ENCODE data around the gene IGFL2.
"Not testable (repeated sequence)": the region's sequence is repeated elsewhere in the genome, so short reads cannot be mapped to it uniquely, and the experiment has no call there.

Gene IGFL2

DNA sequence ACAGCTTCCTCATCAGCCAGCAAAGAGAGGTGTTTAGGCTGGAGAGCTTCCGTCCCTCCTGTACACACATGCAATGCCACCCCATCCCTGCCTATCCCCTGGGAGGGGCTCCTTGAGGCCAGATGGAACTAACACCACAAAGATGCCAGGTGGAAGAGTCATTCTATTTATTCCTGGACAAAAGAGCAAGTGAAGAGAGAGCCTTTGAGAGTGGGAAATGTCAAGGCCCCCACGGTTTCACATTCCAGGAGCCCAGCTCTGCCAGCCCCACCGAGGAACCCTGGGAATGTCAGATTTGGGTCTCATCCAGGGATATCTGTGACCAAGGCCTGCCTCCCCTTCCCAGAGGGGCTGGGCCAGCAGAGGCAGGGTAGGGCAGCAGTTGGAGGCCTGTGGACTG, 50.7 kb downstream of the IGFL2 start:
- H3K4me3 ChIP-seq (ENCODE audit: low read depth, low read length) = no peak overlapping the region
- H2AFZ ChIP-seq (ENCODE audit: low read length, unreplicated experiment) = no peak overlapping the region
- H3K79me2 ChIP-seq (ENCODE audit: control insufficient read depth, insufficient read depth, low read length, unreplicated experiment) = no peaks in the 10 kb centered on the region
- H3K4me1 ChIP-seq (ENCODE audit: control insufficient read depth, insufficient read depth, low read length, unreplicated experiment) = peaks cover 3% of the 10 kb centered on the region
- no peaks in the 10 kb centered on the region for H3K36me3 ChIP-seq (ENCODE audit: insufficient read depth, low read length)
- H3K27ac ChIP-seq (ENCODE audit: low read depth, low read length) = no peak overlapping the region
- H3K27me3 ChIP-seq (ENCODE audit: insufficient read depth, low read length) = peaks cover 22% of the 10 kb centered on the region

DNA sequence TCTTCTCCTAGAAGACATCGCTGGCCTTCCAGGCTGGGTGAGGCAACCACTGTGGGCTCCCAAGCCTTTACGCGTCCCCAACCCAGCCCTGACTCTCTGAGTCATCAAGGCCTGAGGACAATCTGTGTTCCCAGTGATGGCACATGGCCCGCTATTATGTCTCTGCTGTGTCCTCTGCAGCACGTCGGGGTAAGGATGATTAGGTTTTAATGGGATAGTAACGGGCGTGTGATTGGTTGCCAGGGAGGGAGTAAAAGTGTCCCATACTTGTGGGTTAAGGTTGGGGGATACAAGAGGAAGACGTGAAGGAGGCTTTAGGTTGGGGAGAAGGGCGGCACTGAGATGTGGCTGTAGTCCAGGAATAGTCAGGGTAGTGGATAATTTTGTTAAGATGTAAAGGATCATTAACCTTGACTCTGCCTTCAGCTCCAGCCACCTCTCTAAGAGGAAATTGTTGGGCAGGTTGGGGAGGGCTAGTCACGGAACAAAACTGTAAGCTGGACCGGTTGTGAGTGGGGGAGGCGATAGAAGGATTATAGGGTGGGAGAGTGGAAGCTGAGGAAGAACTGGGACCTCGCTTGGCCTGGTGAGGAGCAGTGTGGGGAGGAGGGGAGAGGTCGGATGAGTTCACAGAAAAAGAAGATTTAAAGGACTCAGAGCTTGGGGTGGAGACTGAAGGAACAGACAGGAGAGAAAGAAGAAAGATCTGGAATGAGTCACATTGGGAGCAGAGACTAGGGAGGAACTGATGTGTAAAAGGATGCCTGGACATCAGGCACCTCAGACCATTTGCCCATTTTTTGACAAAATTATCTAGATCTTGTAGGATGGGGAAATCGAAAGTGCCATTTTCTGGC, 53.6 kb downstream of the IGFL2 start:
- Histone ChIP-seq H3K36me3 (ENCODE audit: insufficient read depth, low read length) (no peaks in the 10 kb centered on the region), H3K4me1 (ENCODE audit: control insufficient read depth, insufficient read depth, low read length, unreplicated experiment) (no peaks in the 10 kb centered on the region), H2AFZ (ENCODE audit: low read length, unreplicated experiment) (no peak overlapping the region), H3K4me3 (ENCODE audit: low read depth, low read length) (no peak overlapping the region), H3K79me2 (ENCODE audit: control insufficient read depth, insufficient read depth, low read length, unreplicated experiment) (no peaks in the 10 kb centered on the region), H3K27ac (ENCODE audit: low read depth, low read length) (no peak overlapping the region), H3K27me3 (ENCODE audit: insufficient read depth, low read length) (peaks cover 30% of the 10 kb centered on the region)

DNA sequence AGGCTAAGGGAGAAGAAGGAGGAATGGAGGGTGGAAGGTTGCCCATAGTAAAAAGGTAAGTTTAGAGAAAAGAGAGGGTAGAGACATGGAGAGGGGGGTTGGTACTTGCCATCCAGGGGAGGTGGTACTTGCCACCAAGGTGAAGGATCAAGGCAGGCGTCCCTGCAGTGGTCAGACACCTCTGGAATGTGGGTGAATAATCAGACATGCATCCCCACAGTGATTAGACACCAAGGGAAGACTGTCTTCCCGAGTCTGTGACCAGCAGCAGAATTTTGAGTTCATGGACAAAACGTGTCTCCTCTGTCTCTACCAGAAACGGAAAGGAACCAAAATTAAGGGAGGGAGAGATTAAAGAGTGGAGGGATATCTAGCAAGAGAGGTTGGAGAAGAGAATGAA, 54.4 kb downstream of the IGFL2 start:
- H3K4me3 ChIP-seq (ENCODE audit: low read depth, low read length) = no peak overlapping the region
- no peak overlapping the region for H3K27ac ChIP-seq (ENCODE audit: low read depth, low read length)

DNA sequence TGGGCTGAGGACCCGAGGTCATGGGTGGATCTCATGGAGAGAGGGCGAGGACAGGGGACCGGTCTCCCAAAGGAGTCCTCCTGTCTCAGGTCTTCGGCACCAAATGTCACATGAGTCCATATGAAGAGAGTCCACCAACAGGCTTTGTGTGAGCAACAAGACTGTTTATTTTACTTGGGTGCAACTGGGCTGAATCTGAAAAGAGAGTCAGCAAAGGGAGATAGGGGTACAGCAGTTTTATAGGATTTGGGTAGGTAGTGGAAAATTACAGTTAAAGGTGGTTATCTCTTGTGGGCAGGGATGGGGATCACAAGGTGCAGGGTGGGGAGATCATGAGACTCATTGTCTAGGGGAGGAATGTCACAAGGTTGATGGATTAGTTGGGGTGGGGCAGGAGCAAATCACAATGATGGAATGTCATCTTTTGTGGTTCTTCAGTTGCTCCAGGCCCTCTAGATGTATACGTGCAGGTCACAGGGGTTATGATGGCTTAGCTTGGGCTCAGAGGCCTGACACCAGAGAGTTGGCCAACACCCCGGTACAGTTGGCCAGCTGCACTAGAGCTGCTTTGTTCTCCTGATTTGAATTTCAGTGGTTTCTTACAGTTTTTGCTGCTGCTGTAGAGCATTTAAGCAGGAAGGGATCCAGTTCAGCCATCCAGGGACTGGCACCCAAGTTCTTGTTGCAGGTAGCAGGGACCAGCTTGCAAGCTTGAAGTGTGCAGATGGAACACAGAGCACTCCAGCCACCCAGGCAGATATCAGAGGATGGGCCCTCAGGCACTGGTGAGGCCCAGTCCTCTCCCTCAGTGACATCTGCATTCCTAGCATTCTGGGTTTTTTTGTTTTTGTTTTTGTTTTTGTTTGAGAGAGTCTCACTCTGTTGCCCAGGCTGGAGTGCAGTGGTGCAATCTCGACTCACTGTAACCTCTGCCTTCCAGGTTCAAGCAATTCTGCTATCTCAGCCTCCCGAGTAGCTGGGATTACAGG, 55.1 kb downstream of the IGFL2 start:
- H3K4me1 ChIP-seq (ENCODE audit: control insufficient read depth, insufficient read depth, low read length, unreplicated experiment) = no peaks in the 10 kb centered on the region
- H3K4me3 ChIP-seq (ENCODE audit: low read depth, low read length) = no peak overlapping the region
- no peaks in the 10 kb centered on the region for H3K79me2 ChIP-seq (ENCODE audit: control insufficient read depth, insufficient read depth, low read length, unreplicated experiment)
- H3K27ac ChIP-seq (ENCODE audit: low read depth, low read length) = no peak overlapping the region
- no peaks in the 10 kb centered on the region for H3K36me3 ChIP-seq (ENCODE audit: insufficient read depth, low read length)
- H3K27me3 ChIP-seq (ENCODE audit: insufficient read depth, low read length) = peaks cover 23% of the 10 kb centered on the region; the same call in 1 of the 2 replicates
- no peak overlapping the region for H2AFZ ChIP-seq (ENCODE audit: low read length, unreplicated experiment)

More for the DNA sequence above, 54.4 kb downstream of the IGFL2 start:
- Histone ChIP-seq H3K27me3 (ENCODE audit: insufficient read depth, low read length) (peaks cover 22% of the 10 kb centered on the region), H3K79me2 (ENCODE audit: control insufficient read depth, insufficient read depth, low read length, unreplicated experiment) (no peaks in the 10 kb centered on the region), H3K36me3 (ENCODE audit: insufficient read depth, low read length) (no peaks in the 10 kb centered on the region), H2AFZ (ENCODE audit: low read length, unreplicated experiment) (no peak overlapping the region), H3K4me1 (ENCODE audit: control insufficient read depth, insufficient read depth, low read length, unreplicated experiment) (no peaks in the 10 kb centered on the region)

DNA sequence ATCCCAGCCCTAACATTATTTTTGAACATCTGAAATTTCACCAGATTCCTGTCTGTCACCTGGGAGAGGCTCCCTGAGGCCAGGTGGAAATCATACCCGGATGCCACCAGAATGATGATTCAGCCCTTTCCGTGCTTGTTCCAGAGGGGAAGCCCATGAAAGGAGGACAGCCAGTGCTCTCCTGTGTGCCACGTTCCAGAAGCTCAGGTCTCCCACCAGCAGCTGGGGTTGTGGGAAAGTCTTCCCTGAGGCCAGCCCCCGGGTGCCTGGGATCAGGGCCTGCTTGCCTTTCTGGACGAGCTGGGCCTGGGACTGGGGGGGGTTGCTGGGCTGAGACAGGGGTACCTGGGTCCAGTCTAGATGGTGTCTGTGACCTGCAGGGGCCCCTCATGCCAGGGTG, 56.0 kb downstream of the IGFL2 start:
- Histone ChIP-seq H3K36me3 (ENCODE audit: insufficient read depth, low read length) (no peaks in the 10 kb centered on the region), H3K79me2 (ENCODE audit: control insufficient read depth, insufficient read depth, low read length, unreplicated experiment) (no peaks in the 10 kb centered on the region), H3K4me3 (ENCODE audit: low read depth, low read length) (no peak overlapping the region), H3K27me3 (ENCODE audit: insufficient read depth, low read length) (peaks cover 31% of the 10 kb centered on the region), H3K4me1 (ENCODE audit: control insufficient read depth, insufficient read depth, low read length, unreplicated experiment) (no peaks in the 10 kb centered on the region), H3K27ac (ENCODE audit: low read depth, low read length) (no peak overlapping the region), H2AFZ (ENCODE audit: low read length, unreplicated experiment) (no peak overlapping the region)

DNA sequence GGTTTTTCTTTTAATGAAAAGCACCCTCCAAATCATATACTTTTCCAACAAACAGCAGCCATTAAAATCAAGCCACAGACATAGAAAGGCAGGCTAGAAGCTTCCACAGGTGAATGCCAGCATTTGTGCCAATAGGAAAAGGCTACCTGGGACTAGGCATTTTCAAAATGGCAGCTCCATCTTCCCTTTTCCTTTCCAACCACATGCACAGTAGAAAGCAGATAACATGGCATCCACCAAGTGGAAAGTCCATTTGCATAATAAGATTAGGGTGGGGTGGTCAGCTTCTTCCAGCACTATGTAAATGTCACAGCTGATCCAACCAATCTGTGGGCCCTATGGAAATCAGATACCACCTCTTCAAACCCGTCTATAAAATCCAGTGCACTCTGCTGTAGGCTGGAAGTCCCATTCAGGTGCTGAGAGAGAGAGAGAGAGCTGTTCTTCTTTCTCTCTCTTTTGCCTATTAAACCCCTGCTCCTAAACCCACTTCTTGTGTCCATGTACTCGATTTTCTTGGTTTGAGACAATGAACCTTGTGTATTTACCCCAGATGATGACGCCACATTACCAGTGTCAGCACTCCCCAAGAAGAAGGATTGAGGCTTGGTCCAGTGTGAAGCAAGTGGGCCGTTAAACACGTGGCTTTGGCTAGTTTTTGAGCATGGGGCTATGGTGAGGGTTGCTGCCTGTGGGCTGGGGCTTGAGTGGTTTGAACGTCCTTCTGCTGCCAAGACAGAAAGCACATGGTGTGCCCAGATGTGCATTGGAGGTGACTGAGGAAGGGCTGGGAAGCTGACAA, 57.3 kb downstream of the IGFL2 start:
- H3K79me2 ChIP-seq (ENCODE audit: control insufficient read depth, insufficient read depth, low read length, unreplicated experiment) = no peaks in the 10 kb centered on the region
- no peaks in the 10 kb centered on the region for H3K36me3 ChIP-seq (ENCODE audit: insufficient read depth, low read length)
- H3K27me3 ChIP-seq (ENCODE audit: insufficient read depth, low read length) = peaks cover 44% of the 10 kb centered on the region
- no peak overlapping the region for H2AFZ ChIP-seq (ENCODE audit: low read length, unreplicated experiment)
- no peaks in the 10 kb centered on the region for H3K4me1 ChIP-seq (ENCODE audit: control insufficient read depth, insufficient read depth, low read length, unreplicated experiment)
- no peak overlapping the region for H3K4me3 ChIP-seq (ENCODE audit: low read depth, low read length)
- H3K27ac ChIP-seq (ENCODE audit: low read depth, low read length) = no peak overlapping the region

DNA sequence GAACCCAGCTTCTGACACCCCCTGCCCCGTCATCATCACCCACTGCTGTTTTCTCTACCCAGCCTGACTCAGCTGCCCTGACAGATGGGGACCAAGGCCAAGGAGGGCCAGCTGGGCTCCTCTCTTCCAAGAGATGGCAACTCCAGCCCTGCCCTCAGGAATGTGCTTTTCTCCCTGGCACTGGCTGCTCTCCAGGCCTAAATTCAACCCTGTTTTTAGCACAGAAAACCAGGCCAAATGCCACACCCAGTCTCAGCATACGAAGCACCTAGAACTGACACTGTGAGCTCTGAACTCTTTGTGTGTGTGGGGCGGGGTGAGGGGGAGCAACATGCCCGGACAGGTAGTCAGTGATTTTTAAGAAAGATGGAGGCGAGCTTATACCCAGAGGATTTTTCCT, 58.1 kb downstream of the IGFL2 start:
- peaks cover 38% of the 10 kb centered on the region for H3K27me3 ChIP-seq (ENCODE audit: insufficient read depth, low read length)

DNA sequence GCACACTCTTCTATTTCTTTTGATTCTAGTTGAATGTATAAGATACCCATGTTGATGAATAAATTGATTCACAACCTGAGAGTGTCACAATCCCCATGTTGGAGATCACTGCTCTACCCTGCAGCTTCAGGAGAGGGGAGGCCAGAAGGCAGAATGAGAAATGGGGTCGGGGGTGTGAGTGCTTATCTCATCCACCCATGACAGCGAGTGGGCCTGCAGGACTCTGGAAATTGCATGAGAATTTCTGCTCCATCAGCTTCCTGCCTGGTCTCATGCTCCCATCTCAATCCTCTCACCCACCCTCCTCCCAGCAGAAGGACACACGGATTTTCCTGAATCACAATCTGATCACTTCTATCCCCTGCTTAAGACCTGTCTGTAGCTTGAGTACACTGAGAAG, 58.6 kb downstream of the IGFL2 start:
- peaks cover 10% of the 10 kb centered on the region for H3K4me1 ChIP-seq (ENCODE audit: control insufficient read depth, insufficient read depth, low read length, unreplicated experiment)
- H2AFZ ChIP-seq (ENCODE audit: low read length, unreplicated experiment) = no peak overlapping the region
- H3K36me3 ChIP-seq (ENCODE audit: insufficient read depth, low read length) = no peaks in the 10 kb centered on the region
- H3K79me2 ChIP-seq (ENCODE audit: control insufficient read depth, insufficient read depth, low read length, unreplicated experiment) = no peaks in the 10 kb centered on the region
- peaks cover 33% of the 10 kb centered on the region for H3K27me3 ChIP-seq (ENCODE audit: insufficient read depth, low read length)
- H3K4me3 ChIP-seq (ENCODE audit: low read depth, low read length) = no peak overlapping the region
- no peak overlapping the region for H3K27ac ChIP-seq (ENCODE audit: low read depth, low read length)

More for the DNA sequence above, 58.1 kb downstream of the IGFL2 start:
- H2AFZ ChIP-seq (ENCODE audit: low read length, unreplicated experiment) = no peak overlapping the region
- no peak overlapping the region for H3K27ac ChIP-seq (ENCODE audit: low read depth, low read length)
- H3K36me3 ChIP-seq (ENCODE audit: insufficient read depth, low read length) = no peaks in the 10 kb centered on the region
- no peak overlapping the region for H3K4me3 ChIP-seq (ENCODE audit: low read depth, low read length)
- H3K4me1 ChIP-seq (ENCODE audit: control insufficient read depth, insufficient read depth, low read length, unreplicated experiment) = peaks cover 4% of the 10 kb centered on the region
- no peaks in the 10 kb centered on the region for H3K79me2 ChIP-seq (ENCODE audit: control insufficient read depth, insufficient read depth, low read length, unreplicated experiment)

DNA sequence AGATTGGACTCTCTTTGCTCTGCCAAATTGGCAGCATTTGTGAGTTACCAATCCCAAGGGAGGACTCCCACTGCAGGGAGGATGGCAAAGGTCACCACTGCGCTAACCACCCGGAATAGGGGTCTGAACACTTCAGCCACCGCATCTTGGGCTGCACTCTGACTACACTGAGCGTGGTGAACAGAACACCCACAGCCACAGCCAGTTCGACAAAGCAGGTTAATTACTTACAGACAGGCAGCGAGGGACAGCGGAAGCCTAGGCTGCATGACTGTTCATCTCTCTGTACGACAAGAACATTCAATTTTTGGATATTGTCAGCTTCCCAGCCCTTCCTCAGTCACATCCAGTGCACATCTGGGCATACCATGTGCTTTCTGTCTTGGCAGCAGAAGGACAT, 59.8 kb downstream of the IGFL2 start:
- H2AFZ ChIP-seq (ENCODE audit: low read length, unreplicated experiment); H3K36me3 ChIP-seq (ENCODE audit: insufficient read depth, low read length); H3K4me3 ChIP-seq (ENCODE audit: low read depth, low read length); H3K79me2 ChIP-seq (ENCODE audit: control insufficient read depth, insufficient read depth, low read length, unreplicated experiment); H3K27ac ChIP-seq (ENCODE audit: low read depth, low read length): not testable (repeated sequence)
- H3K4me1 ChIP-seq (ENCODE audit: control insufficient read depth, insufficient read depth, low read length, unreplicated experiment) = peaks cover 10% of the 10 kb centered on the region
- H3K27me3 ChIP-seq (ENCODE audit: insufficient read depth, low read length) = peaks cover 31% of the 10 kb centered on the region

DNA sequence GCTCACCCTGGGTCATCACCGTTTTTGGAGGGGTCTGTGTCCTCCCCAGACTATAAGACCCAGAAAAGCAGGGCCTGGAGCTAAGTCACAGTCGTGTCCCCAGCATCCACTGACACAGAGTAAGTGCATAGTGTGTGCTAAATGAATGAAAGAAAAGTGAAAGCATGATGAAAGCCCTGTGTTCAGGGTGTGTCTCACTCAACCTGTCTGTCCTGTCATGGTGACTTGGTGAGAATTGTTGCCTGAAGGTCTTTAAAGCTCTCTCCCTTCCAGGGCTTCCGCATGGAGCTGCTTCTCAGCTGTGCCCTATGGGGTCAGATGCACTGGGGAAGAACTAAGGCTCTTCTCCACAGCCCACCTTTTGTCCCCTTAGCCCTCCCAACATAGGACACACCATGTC, 61.0 kb downstream of the IGFL2 start:
- no peak overlapping the region for H3K27ac ChIP-seq (ENCODE audit: low read depth, low read length)
- H3K79me2 ChIP-seq (ENCODE audit: control insufficient read depth, insufficient read depth, low read length, unreplicated experiment) = no peaks in the 10 kb centered on the region
- peaks cover 37% of the 10 kb centered on the region for H3K27me3 ChIP-seq (ENCODE audit: insufficient read depth, low read length)
- H2AFZ ChIP-seq (ENCODE audit: low read length, unreplicated experiment) = no peak overlapping the region
- H3K36me3 ChIP-seq (ENCODE audit: insufficient read depth, low read length) = no peaks in the 10 kb centered on the region
- H3K4me1 ChIP-seq (ENCODE audit: control insufficient read depth, insufficient read depth, low read length, unreplicated experiment) = peaks cover 10% of the 10 kb centered on the region
- H3K4me3 ChIP-seq (ENCODE audit: low read depth, low read length) = no peak overlapping the region

Measured in ACC112 (cell line).